HL-60 (cell line): ENCODE measurements around the gene CDIPT.

ENCODE experiments used
- CTCF ChIP-seq: IDR thresholded peaks from one replicate; pipeline ENCODE4 v1.5.1; 2011; ENCODE audit warnings: low read length, control low read depth, inconsistent platforms; ENCODE audit not compliant: insufficient read depth
- POLR2AphosphoS5 ChIP-seq: IDR thresholded peaks from 2 replicates; pipeline ENCODE4 v1.6.1; 2012; ENCODE audit warnings: low read depth

GRCh38 chr16:29878172-29878571, 15.1 kb upstream of the CDIPT start:
- no peak for TF ChIP-seq CTCF
- TF ChIP-seq POLR2AphosphoS5, result no peak
